ENCODE results near the gene CRYBG1.

The CRYBG1 gene

DNA sequence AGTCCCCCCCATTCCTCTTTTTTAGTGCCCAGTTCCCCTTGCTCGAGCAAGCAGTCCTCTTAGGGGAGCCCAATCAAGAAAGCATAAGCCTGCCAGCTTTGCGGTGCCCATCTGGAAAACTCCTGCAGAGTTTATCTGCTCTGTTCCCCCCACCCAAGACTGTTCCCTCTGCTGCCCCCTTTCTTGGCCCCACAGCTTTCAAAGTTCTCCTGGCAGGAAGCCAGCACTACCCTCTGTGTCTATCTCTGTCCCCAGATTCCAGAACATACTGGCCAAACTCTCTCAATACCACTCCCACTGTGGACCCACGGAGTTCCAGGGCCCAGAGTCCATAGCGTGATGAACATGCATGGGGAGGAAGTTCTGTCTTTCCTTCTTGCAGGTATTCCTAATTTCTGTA, 55.4 kb downstream of the CRYBG1 start:
- H3K4me3 ChIP-seq (ENCODE audit: control insufficient read depth, low read depth, low read length) = no peak overlapping the region
- TF ChIP-seq, protein P1, sequence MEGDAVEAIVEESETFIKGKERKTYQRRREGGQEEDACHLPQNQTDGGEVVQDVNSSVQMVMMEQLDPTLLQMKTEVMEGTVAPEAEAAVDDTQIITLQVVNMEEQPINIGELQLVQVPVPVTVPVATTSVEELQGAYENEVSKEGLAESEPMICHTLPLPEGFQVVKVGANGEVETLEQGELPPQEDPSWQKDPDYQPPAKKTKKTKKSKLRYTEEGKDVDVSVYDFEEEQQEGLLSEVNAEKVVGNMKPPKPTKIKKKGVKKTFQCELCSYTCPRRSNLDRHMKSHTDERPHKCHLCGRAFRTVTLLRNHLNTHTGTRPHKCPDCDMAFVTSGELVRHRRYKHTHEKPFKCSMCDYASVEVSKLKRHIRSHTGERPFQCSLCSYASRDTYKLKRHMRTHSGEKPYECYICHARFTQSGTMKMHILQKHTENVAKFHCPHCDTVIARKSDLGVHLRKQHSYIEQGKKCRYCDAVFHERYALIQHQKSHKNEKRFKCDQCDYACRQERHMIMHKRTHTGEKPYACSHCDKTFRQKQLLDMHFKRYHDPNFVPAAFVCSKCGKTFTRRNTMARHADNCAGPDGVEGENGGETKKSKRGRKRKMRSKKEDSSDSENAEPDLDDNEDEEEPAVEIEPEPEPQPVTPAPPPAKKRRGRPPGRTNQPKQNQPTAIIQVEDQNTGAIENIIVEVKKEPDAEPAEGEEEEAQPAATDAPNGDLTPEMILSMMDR (conservative IDR thresholded peaks at IDR 0.05; ENCODE audit: control insufficient read depth, insufficient read depth, low read depth, low read length) = no peak
- DNase-seq (ENCODE audit: low read depth) = no peak

DNA sequence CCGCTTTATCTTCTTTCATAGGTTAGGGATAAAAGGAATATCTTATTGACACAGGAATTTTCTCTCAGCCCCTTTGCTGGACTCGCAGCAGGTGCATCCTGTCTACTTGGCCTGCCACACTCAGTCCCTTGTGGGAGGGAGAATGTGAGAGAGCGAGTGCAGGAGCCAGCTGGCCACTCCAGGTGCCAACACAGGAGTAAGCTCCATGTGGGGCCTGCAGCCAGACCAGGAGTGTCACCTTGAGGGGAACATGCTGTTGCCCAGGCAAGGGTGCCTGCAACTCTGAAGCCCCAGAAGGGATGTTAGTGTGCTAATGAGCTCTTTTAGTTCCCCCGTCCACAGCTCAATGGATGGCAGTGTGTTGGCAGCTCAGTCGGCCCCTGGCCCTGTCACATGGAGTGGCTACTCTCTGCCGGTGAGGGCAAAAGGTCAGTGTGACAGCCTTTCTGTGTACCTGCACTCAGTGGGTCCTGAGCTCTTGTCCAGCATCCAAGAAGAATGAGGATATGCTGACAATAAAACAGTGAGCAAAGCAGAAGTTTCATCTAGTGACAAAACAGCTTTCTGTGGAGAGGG, 57.1 kb downstream of the CRYBG1 start:
- DNase-seq (ENCODE audit: low read depth) = no peak
- TF ChIP-seq, protein P1 (conservative IDR thresholded peaks at IDR 0.05; ENCODE audit: control insufficient read depth, insufficient read depth, low read depth, low read length) = no peak
- no peak overlapping the region for H3K4me3 ChIP-seq (ENCODE audit: control insufficient read depth, low read depth, low read length)

DNA sequence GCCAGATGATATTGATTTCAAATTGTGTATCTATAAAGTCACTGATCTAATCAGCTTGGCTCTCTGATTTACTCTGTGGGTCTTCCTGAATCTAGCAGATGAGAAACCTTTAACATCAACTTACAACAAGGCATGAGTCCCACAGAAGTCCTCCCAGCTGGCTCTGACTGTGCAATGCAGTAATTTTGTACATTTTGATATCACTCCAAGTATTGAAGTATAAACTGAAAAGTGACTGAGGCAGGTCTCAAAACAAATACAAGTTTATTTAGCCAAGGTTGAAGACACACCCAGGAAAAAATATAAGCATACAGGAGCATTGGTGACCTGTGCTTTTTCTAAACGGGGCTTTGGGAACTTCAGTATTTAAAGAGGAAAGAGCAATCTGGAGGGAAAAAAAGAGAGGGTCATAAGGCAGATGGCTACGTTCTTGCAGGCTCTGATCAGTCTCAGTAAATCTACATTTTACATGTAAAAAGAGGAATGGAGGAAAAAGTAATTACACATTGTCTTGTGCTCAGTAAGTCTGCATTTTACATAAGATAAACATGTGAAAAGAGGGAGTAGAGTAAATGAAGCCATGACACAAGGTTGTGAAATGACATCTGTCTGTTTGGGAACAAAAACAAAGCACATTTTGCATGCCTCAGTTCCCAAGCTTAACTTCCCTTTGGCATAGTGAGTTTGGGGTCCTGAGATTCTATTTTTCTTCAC, 59.5 kb downstream of the CRYBG1 start:
- TF ChIP-seq, protein P1 (conservative IDR thresholded peaks at IDR 0.05; ENCODE audit: control insufficient read depth, insufficient read depth, low read depth, low read length) = no peak
- DNase-seq (ENCODE audit: low read depth) = no peak
- H3K4me3 ChIP-seq (ENCODE audit: control insufficient read depth, low read depth, low read length) = no peak overlapping the region

DNA sequence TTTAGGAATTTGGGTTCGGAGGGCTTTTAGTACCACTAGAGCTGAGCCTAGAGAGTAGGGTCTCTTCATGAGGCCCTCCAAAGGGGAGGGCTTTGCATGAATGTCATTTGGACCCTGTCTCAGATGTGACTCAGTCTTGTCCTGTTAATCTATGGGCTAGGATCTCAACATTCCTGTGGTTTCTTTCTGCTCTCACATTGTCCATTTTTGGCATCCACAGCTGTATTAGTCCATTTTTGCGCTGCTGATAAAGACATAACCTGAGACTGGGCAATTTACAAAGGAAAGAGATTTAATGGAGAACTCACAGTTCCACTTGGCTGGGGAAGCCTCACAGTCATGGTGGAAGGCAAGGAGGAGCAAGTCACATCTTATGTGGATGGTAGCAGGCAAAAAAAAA, 61.0 kb downstream of the CRYBG1 start:
- TF ChIP-seq, protein P1 (conservative IDR thresholded peaks at IDR 0.05; ENCODE audit: control insufficient read depth, insufficient read depth, low read depth, low read length) = no peak
- no peak for DNase-seq (ENCODE audit: low read depth)
- H3K4me3 ChIP-seq (ENCODE audit: control insufficient read depth, low read depth, low read length) = no peak overlapping the region

DNA sequence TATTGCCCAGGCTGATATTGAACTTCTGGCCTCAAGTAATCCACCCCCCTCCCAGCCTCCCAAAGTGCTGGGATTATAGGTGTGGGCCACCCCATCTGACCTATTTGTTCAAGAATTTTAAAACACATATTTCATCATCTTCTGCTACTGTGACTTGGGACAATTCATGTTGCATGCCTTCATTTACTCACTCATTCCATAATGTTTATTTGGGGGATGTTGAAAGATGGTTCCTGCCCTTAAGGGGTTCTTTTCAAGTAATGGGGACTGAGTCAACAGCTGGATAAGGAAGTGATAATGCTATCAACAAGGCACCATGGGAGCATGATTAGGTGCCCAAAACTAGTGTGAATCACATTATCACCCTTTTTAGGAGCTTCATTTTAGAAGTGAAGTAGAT, 62.0 kb downstream of the CRYBG1 start:
- no peak for DNase-seq (ENCODE audit: low read depth)
- H3K4me3 ChIP-seq (ENCODE audit: control insufficient read depth, low read depth, low read length) = no peak overlapping the region
- TF ChIP-seq, protein P1 (conservative IDR thresholded peaks at IDR 0.05; ENCODE audit: control insufficient read depth, insufficient read depth, low read depth, low read length) = no peak

DNA sequence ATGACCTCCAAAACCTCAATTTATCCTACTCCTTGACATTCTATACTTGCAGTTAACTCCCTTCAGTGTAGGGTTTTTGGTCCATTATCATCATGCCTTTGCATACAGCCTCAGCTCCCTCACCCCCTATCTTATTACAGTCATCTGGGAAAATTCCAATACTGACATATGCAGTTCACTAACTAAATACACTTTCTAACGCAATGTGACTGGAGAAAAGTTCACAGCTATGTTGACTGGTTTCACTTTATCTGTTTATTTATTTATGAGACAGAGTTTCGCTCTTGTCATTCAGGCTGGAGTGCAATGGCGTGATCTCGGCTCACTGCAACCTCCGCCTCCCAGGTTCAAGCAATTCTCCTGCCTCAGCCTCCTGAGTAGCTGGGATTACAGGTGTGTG, 64.9 kb downstream of the CRYBG1 start:
- TF ChIP-seq, protein P1 (conservative IDR thresholded peaks at IDR 0.05; ENCODE audit: control insufficient read depth, insufficient read depth, low read depth, low read length) = no peak
- DNase-seq (ENCODE audit: low read depth) = no peak
- H3K4me3 ChIP-seq (ENCODE audit: control insufficient read depth, low read depth, low read length) = no peak overlapping the region

Measured in fibroblast of mammary gland (primary cell).